Endothelial cell (in vitro differentiated cells): ENCODE results near the gene ABI3BP. TPM values are rescaled to one million over a fixed set of nuclear protein-coding genes. Genes with fewer than 3 reads are reported as not detected.

Experiments used
- DNase-seq: peaks from one replicate; pipeline ENCODE4 v3.0.0; 2021; ENCODE audit warnings: low spot score
- H3K27ac Mint-ChIP-seq: one replicate; pipeline ENCODE4 v1.8.0; 2021; ENCODE audit warnings: mixed read lengths, inconsistent platforms; ENCODE audit not compliant: unreplicated experiment
- H3K27me3 Mint-ChIP-seq: one replicate; pipeline ENCODE4 v1.8.0; 2021; ENCODE audit warnings: mild to moderate bottlenecking, moderate library complexity, mixed read lengths, inconsistent platforms; ENCODE audit not compliant: unreplicated experiment
- H3K36me3 Mint-ChIP-seq: one replicate; pipeline ENCODE4 v1.8.0; 2021; ENCODE audit warnings: mild to moderate bottlenecking, low read depth, mixed read lengths, inconsistent platforms; ENCODE audit not compliant: unreplicated experiment
- H3K4me1 Mint-ChIP-seq: one replicate; pipeline ENCODE4 v1.8.0; 2021; ENCODE audit warnings: mild to moderate bottlenecking, mixed read lengths, inconsistent platforms; ENCODE audit not compliant: unreplicated experiment
- H3K4me3 Mint-ChIP-seq: one replicate; pipeline ENCODE4 v1.8.0; 2021; ENCODE audit warnings: mild to moderate bottlenecking, mixed read lengths, inconsistent platforms; ENCODE audit not compliant: unreplicated experiment
- H3K9me3 Mint-ChIP-seq: one replicate; pipeline ENCODE4 v1.8.0; 2021; ENCODE audit warnings: mixed read lengths, inconsistent platforms; ENCODE audit not compliant: unreplicated experiment
- CTCF ChIP-seq: fragments of 200-600 bp; sonication (generic); IDR thresholded peaks from one replicate; pipeline ENCODE4 v1.5.0; 2021; ENCODE audit warnings: antibody characterized with exemption; ENCODE audit not compliant: unreplicated experiment
- total RNA-seq: library from RNA; stranded (reverse); fragmentation: NEBNext Ultra II Directional; extraction: Animal tissue kit (Norgen Biotek cat#: 25700); gene quantifications from one replicate; pipeline ENCODE4 v1.2.1, GENCODE V29; 2021; ENCODE audit not compliant: unreplicated experiment

Gene ABI3BP
- total RNA-seq, 1 donor from 2014 or later, result 0.26 TPM

- Mint-ChIP-seq H3K4me1 (peaks cover 2% of the 10 kb centered on the region), H3K36me3 (no peaks in the 10 kb centered on the region), H3K27me3 (no peaks in the 10 kb centered on the region), H3K9me3 (no peaks in the 10 kb centered on the region), H3K4me3 (no peak overlapping the region), H3K27ac (no peak overlapping the region)
- TF ChIP-seq CTCF, result no peak
- no peak for DNase-seq
These were observed 65.4 kb downstream of the ABI3BP start for GRCh38 chr3:100927775-100928174.

- H3K4me1 Mint-ChIP-seq, result no peaks in the 10 kb centered on the region
- no peaks in the 10 kb centered on the region for H3K27me3 Mint-ChIP-seq
These were observed 77.3 kb downstream of the ABI3BP start for GRCh38 chr3:100915706-100916495.

GRCh38 chr3:100913870-100914648 lies 79.2 kb downstream of the ABI3BP start:
- no peak overlapping the region for H3K4me3 Mint-ChIP-seq
- H3K27ac Mint-ChIP-seq, result no peak overlapping the region
- no peak for DNase-seq
- no peaks in the 10 kb centered on the region for H3K36me3 Mint-ChIP-seq
- H3K27me3 Mint-ChIP-seq, result no peaks in the 10 kb centered on the region
- no peaks in the 10 kb centered on the region for H3K9me3 Mint-ChIP-seq
- no peaks in the 10 kb centered on the region for H3K4me1 Mint-ChIP-seq
- no peak for TF ChIP-seq CTCF

More at GRCh38 chr3:100915706-100916495, 77.3 kb downstream of the ABI3BP start:
- H3K9me3 Mint-ChIP-seq, result no peaks in the 10 kb centered on the region
- no peak overlapping the region for H3K27ac Mint-ChIP-seq
- TF ChIP-seq CTCF, result no peak
- DNase-seq, result no peak
- H3K36me3 Mint-ChIP-seq, result no peaks in the 10 kb centered on the region
- H3K4me3 Mint-ChIP-seq, result no peak overlapping the region

- Mint-ChIP-seq H3K27ac (no peak overlapping the region), H3K4me1 (no peaks in the 10 kb centered on the region), H3K27me3 (no peaks in the 10 kb centered on the region), H3K4me3 (no peak overlapping the region), H3K9me3 (no peaks in the 10 kb centered on the region), H3K36me3 (no peaks in the 10 kb centered on the region)
- DNase-seq, result no peak
- no peak for TF ChIP-seq CTCF
These were observed 80.2 kb downstream of the ABI3BP start for GRCh38 chr3:100912976-100913545.
